GM12874 (cell line): Measurements from ENCODE around the gene TAGLN.

Experiments
- TF ChIP-seq, protein P1 (sequence below): IDR thresholded peaks from 2 replicates; pipeline ENCODE4 v1.5.1; 2011; ENCODE audit warnings: low read depth, mild to moderate bottlenecking, control low read depth, low read length, moderate library complexity; ENCODE audit not compliant: insufficient read depth

TAGLN gene

GRCh38 chr11:117199916-117200812 is 994 bp downstream of the TAGLN start:
- TF ChIP-seq, protein P1, sequence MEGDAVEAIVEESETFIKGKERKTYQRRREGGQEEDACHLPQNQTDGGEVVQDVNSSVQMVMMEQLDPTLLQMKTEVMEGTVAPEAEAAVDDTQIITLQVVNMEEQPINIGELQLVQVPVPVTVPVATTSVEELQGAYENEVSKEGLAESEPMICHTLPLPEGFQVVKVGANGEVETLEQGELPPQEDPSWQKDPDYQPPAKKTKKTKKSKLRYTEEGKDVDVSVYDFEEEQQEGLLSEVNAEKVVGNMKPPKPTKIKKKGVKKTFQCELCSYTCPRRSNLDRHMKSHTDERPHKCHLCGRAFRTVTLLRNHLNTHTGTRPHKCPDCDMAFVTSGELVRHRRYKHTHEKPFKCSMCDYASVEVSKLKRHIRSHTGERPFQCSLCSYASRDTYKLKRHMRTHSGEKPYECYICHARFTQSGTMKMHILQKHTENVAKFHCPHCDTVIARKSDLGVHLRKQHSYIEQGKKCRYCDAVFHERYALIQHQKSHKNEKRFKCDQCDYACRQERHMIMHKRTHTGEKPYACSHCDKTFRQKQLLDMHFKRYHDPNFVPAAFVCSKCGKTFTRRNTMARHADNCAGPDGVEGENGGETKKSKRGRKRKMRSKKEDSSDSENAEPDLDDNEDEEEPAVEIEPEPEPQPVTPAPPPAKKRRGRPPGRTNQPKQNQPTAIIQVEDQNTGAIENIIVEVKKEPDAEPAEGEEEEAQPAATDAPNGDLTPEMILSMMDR = no peak

DNA sequence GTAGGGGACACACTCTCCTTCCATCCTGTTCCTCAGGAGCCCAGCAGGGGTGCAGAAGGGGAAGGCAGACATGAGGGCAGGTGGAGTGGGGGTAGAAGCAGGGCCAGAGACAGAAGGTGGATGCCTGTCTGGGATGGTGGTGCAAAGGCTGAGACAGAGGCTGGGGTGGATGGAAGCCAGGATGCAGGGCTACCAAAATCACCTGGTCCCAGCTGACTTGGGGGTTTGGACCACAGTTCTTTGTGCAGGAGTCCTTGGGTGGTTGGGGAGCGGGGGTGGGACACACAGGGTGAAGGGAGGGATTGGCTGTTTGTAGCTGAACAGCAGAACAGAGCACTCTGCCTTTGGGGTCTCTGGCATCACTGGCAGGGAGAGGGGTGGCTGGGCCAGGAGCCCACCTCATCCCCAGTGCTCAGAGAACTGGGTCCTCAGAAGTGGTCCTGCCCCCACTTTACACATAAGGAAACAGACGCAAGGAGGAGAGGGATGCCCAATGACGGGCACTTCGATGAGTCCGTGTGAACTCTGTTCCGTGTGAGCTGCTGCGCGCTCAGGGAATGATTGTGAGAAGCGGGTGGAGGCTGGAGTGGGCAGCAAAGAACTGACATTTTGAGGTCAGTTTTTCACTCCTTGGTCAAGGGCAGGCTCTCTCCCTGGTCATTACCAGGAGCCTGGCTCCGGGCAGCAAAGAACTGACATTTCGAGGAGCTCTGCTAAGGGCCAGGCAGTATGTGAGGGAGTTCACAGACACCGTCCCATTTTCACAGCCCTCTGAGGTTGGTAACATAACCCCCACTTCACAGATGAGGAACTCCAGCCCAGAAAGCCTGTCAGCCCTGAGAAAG is 1.9 kb downstream of the TAGLN start:
- TF ChIP-seq, protein P1 = no peak

GRCh38 chr11:117201658-117202305 is 2.6 kb downstream of the TAGLN start:
- TF ChIP-seq, protein P1 = no peak

DNA sequence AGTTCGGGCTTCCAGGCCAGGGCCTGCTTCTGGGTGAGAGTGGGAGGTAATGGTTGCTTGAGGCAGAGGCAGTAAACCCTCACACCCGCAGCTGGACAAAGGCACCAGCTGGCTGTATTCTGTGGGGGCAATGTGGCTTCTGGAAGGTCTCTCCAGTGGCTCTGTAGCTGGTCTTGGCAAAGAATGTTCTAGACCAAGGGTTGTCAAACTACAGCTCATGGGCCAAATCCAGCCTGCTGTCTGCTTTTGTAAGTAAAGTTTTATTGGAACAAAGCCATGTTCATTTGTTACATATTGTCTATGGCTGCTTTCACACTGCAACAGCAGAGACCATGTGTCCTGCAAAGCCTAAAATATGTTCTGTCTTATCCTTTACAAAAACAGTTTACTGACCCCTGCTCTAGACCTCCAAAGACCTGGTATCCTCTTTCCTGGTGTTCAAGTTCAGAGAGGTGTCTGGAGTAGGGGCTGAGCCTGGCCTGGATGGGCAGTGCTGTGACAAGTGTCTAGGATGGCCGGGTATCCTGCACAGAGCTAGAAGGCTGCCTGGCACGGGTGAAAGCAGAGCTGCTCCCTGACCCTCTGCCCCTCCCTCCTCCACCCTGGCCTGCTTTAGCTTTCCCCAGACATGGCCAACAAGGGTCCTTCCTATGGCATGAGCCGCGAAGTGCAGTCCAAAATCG is 3.4 kb downstream of the TAGLN start:
- TF ChIP-seq, protein P1 = no peak

DNA sequence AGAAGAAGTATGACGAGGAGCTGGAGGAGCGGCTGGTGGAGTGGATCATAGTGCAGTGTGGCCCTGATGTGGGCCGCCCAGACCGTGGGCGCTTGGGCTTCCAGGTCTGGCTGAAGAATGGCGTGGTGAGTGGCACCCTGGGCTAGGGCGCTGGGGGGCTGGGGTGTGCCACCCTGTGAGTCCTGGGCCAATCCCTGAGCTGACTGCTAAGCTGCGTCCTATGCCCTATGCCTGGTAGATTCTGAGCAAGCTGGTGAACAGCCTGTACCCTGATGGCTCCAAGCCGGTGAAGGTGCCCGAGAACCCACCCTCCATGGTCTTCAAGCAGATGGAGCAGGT is 3.9 kb downstream of the TAGLN start:
- TF ChIP-seq, protein P1 = no peak

DNA sequence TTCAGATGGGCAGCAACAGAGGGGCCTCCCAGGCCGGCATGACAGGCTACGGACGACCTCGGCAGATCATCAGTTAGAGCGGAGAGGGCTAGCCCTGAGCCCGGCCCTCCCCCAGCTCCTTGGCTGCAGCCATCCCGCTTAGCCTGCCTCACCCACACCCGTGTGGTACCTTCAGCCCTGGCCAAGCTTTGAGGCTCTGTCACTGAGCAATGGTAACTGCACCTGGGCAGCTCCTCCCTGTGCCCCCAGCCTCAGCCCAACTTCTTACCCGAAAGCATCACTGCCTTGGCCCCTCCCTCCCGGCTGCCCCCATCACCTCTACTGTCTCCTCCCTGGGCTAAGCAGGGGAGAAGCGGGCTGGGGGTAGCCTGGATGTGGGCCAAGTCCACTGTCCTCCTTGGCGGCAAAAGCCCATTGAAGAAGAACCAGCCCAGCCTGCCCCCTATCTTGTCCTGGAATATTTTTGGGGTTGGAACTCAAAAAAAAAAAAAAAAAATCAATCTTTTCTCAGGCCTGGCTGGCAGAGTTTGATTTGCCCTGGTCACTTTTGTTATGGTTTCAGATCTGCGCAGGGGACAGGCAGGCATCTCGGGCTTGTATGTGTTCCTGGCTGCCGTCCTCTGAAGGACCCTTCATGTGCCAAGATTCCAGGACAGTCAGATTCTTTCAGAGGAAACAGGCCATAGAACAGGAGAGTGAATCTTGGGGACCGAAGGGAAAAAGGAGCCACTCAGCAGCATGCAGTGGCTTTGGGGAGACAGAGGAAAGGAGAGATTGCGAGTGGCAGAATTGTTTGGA is 5.3 kb downstream of the TAGLN start:
- TF ChIP-seq, protein P1 = no peak
